Measurements from ENCODE around the gene VAMP2. TPM values are rescaled to one million over a fixed set of nuclear protein-coding genes. Genes with fewer than 3 reads are reported as not detected.

VAMP2 gene
- total RNA-seq, 1 experiment from 2014 or later, result 5.0 TPM

DNA sequence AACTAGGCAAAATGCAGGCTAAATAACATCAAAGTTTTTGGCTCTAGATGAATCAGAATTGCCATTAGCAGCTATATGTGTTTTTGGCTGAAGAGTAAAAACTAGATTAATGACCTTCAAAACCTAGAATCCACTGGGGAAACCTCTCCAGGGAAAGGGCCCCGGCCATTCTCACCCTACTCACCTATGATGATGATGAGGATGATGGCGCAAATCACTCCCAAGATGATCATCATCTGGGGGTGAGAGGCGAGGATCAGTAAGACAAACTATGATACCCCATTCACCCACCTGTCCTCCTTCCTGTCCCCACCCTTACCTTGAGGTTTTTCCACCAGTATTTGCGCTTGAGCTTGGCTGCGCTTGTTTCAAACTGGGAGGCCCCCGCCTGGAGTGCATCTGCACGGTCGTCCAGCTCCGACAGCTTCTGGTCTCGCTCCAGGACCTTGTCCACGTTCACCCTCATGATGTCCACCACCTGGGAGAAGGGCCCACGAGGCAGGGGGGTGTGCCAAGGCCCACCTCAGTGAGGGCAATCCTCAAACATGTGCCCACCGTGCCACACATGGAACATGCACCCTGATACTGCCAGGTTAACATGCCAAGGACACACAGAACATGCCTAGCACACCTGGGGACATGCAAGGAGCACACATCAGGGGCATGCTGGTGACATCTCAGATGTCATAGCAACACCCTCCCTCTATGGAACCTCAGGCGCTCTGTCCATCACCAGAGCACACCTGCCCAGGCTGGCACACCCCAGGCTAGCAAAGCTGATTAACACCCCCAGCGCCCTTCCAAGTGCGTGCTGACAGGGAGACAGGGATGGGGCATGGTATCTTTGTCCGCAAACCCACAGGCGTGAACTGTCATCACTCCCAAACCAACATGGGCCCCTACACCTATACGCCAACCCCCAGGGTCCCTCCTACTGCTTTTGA is 1.2 kb downstream of the VAMP2 start:
- Histone ChIP-seq H3K27me3 (ENCODE audit: low read length) (no peaks in the 10 kb centered on the region), H3K9me2 (replicated peaks; ENCODE audit: low read length) (no peaks in the 10 kb centered on the region), H3F3A (ENCODE audit: low read length, unreplicated experiment) (no peaks in the 10 kb centered on the region), H3K27ac (ENCODE audit: low read length) (no peak overlapping the region; the same call in 1 of the 2 replicates), H3K9me3 (ENCODE audit: low read length) (no peaks in the 10 kb centered on the region), H3K79me2 (ENCODE audit: low read length) (peaks cover 19% of the 10 kb centered on the region), H3K4me3 (ENCODE audit: low read length) (peak overlapping the region; percentile 88), H3K4me2 (ENCODE audit: low read length) (peak overlapping the region; percentile 96), H4K20me1 (ENCODE audit: low read length) (0 out of 2 replicates have a peak, but pooled peaks cover 2% of the 10 kb centered on the region), H2AFZ (ENCODE audit: low read length) (no peak overlapping the region), H3K9ac (ENCODE audit: low read length) (peak overlapping the region; percentile 97), H3K36me3 (ENCODE audit: low read depth, low read length) (no peaks in the 10 kb centered on the region; the same call in 1 of the 2 replicates), H3K4me1 (ENCODE audit: insufficient read depth, low read length) (peaks cover 31% of the 10 kb centered on the region)
- no peak for ATAC-seq
- intact Hi-C loops (cut with micrococcal nuclease), result no loop called here
- no peak for DNase-seq
- TF ChIP-seq CTCF (conservative IDR thresholded peaks at IDR 0.05; ENCODE audit: low read depth, low read length), result no peak
- no peak for TF ChIP-seq EZH2 (IDR thresholded peaks at IDR 0.05; ENCODE audit: low read length, unreplicated experiment)
- no peak for TF ChIP-seq EZH2phosphoT487 (IDR thresholded peaks at IDR 0.05; ENCODE audit: borderline replicate concordance, low read length)
- POLR2A ChIA-PET (ENCODE audit: unreplicated experiment), result no interaction called here
- BruUV-seq (replicated peaks), result TSS peak; percentile 65
- CTCF ChIA-PET, result no interaction called here

DNA sequence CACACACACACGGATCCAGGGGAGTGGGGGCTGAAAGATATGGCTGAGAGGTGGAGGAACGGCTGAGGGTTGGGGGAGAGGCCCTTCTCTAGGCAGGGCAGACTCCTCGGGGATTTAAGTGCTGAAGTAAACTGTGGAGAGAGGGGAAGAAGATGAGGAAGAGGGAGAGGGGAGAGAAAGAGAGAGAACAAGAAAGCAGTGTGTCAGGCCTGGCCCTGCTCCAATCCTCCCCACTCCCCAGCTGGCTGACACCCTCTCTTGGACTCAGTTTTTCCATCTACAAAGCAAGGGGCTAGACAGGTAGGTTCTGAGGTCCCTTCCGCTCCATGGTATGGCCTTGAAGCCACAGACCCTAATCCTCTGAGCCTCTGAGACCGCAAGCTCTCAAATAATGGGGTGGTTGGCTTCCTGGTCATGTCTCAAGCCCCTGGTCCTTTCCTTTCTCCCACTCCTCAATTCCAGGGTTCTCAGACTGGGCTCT is 2.0 kb downstream of the VAMP2 start:
- H3K4me1 ChIP-seq (ENCODE audit: insufficient read depth, low read length), result peaks cover 31% of the 10 kb centered on the region
- no peaks in the 10 kb centered on the region for H3K9me3 ChIP-seq (ENCODE audit: low read length)
- ChIA-PET POLR2A (ENCODE audit: unreplicated experiment) (no interaction called here), CTCF (no interaction called here)
- no peak for ATAC-seq
- no peak overlapping the region for H3K9ac ChIP-seq (ENCODE audit: low read length)
- H3K9me2 ChIP-seq (replicated peaks; ENCODE audit: low read length), result no peaks in the 10 kb centered on the region
- intact Hi-C loops (cut with micrococcal nuclease), result no loop called here
- peaks cover 22% of the 10 kb centered on the region for H3K79me2 ChIP-seq (ENCODE audit: low read length)
- H2AFZ ChIP-seq (ENCODE audit: low read length), result no peak overlapping the region
- H3F3A ChIP-seq (ENCODE audit: low read length, unreplicated experiment), result no peaks in the 10 kb centered on the region
- no peaks in the 10 kb centered on the region; the same call in 1 of the 2 replicates for H3K36me3 ChIP-seq (ENCODE audit: low read depth, low read length)
- TF ChIP-seq EZH2 (IDR thresholded peaks at IDR 0.05; ENCODE audit: low read length, unreplicated experiment), result no peak
- TF ChIP-seq EZH2phosphoT487 (IDR thresholded peaks at IDR 0.05; ENCODE audit: borderline replicate concordance, low read length), result no peak
- no peak for TF ChIP-seq CTCF (conservative IDR thresholded peaks at IDR 0.05; ENCODE audit: low read depth, low read length)
- no TSS peak for BruUV-seq (replicated peaks)
- H3K4me2 ChIP-seq (ENCODE audit: low read length), result peak overlapping the region; percentile 96; the same call in 1 of the 2 replicates
- H3K27me3 ChIP-seq (ENCODE audit: low read length), result no peaks in the 10 kb centered on the region
- DNase-seq, result no peak
- H3K27ac ChIP-seq (ENCODE audit: low read length), result no peak overlapping the region
- H4K20me1 ChIP-seq (ENCODE audit: low read length), result 0 out of 2 replicates have a peak, but pooled peaks cover 2% of the 10 kb centered on the region
- peak overlapping the region; percentile 88; the same call in 1 of the 2 replicates for H3K4me3 ChIP-seq (ENCODE audit: low read length)

DNA sequence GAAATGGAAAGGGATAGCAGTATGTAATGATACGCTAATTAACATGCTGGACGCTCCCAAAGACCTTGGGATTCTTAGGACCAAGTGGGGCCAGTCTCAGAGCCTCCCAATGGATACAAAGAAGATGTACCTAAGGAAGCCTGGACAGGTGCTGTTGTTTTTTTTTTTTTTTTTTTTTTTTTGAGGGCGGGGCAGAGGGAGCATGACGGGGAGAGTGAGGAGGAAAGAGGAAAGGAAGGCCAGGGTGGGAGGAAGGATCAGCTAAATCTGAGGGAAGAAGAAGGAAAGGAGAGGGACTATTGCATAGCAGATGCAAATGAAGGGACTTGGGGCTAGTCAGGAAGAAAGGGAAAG is 2.5 kb downstream of the VAMP2 start:
- ATAC-seq (no peak), DNase-seq (no peak)
- Histone ChIP-seq H3K9ac (ENCODE audit: low read length) (no peak overlapping the region), H3F3A (ENCODE audit: low read length, unreplicated experiment) (no peaks in the 10 kb centered on the region), H3K27ac (ENCODE audit: low read length) (no peak overlapping the region), H3K79me2 (ENCODE audit: low read length) (peaks cover 28% of the 10 kb centered on the region), H3K4me3 (ENCODE audit: low read length) (no peak overlapping the region), H3K36me3 (ENCODE audit: low read depth, low read length) (no peaks in the 10 kb centered on the region; the same call in 1 of the 2 replicates), H3K9me3 (ENCODE audit: low read length) (no peaks in the 10 kb centered on the region), H4K20me1 (ENCODE audit: low read length) (peaks cover 8% of the 10 kb centered on the region; the same call in 1 of the 2 replicates), H2AFZ (ENCODE audit: low read length) (no peak overlapping the region), H3K9me2 (replicated peaks; ENCODE audit: low read length) (no peaks in the 10 kb centered on the region), H3K4me2 (ENCODE audit: low read length) (no peak overlapping the region), H3K4me1 (ENCODE audit: insufficient read depth, low read length) (peaks cover 35% of the 10 kb centered on the region), H3K27me3 (ENCODE audit: low read length) (no peaks in the 10 kb centered on the region)
- BruUV-seq (replicated peaks), result no TSS peak
- ChIA-PET CTCF (no interaction called here), POLR2A (ENCODE audit: unreplicated experiment) (no interaction called here)
- intact Hi-C loops (cut with micrococcal nuclease), result no loop called here
- TF ChIP-seq EZH2 (IDR thresholded peaks at IDR 0.05; ENCODE audit: low read length, unreplicated experiment) (no peak), CTCF (conservative IDR thresholded peaks at IDR 0.05; ENCODE audit: low read depth, low read length) (no peak), EZH2phosphoT487 (IDR thresholded peaks at IDR 0.05; ENCODE audit: borderline replicate concordance, low read length) (no peak)

All from PC-3 (cell line).